Measurements from ENCODE around the gene ISLR. TPM values are rescaled to one million over a fixed set of nuclear protein-coding genes. Genes with fewer than 3 reads are reported as not detected.
A peak's percentile ranks its signal among the peaks of the same experiment; 100 is the strongest.

Gene ISLR
- total RNA-seq, 1 experiment from 2014 or later = not detected

GRCh38 chr15:74194572-74195559 lies 21.4 kb downstream of the ISLR start:
- Histone ChIP-seq H3K79me2 (ENCODE audit: low read length) (no peaks in the 10 kb centered on the region), H3F3A (ENCODE audit: low read length, unreplicated experiment) (peaks cover 5% of the 10 kb centered on the region), H3K4me1 (ENCODE audit: insufficient read depth, low read length) (peaks cover 61% of the 10 kb centered on the region), H3K9me2 (replicated peaks; ENCODE audit: low read length) (no peaks in the 10 kb centered on the region), H3K9me3 (ENCODE audit: low read length) (no peaks in the 10 kb centered on the region), H4K20me1 (ENCODE audit: low read length) (no peaks in the 10 kb centered on the region), H2AFZ (ENCODE audit: low read length) (no peak overlapping the region), H3K36me3 (ENCODE audit: low read depth, low read length) (no peaks in the 10 kb centered on the region), H3K27ac (ENCODE audit: low read length) (no peak overlapping the region), H3K4me2 (ENCODE audit: low read length) (no peak overlapping the region), H3K27me3 (ENCODE audit: low read length) (no peaks in the 10 kb centered on the region), H3K4me3 (ENCODE audit: low read length) (no peak overlapping the region), H3K9ac (ENCODE audit: low read length) (no peak overlapping the region)
- DNase-seq (no peak), ATAC-seq (no peak)
- ChIA-PET CTCF (interaction anchor here (0.7 kb wide), 1 partner anchor 183 kb away, joined by 4 read pairs; no protein-coding TSS in a partner anchor), POLR2A (ENCODE audit: unreplicated experiment) (no interaction called here)
- BruUV-seq (replicated peaks) = no TSS peak
- TF ChIP-seq EZH2phosphoT487 (IDR thresholded peaks at IDR 0.05; ENCODE audit: borderline replicate concordance, low read length) (no peak), CTCF (conservative IDR thresholded peaks at IDR 0.05; ENCODE audit: low read depth, low read length) (no peak), EZH2 (IDR thresholded peaks at IDR 0.05; ENCODE audit: low read length, unreplicated experiment) (no peak)
- intact Hi-C loops (cut with micrococcal nuclease) = no loop called here

GRCh38 chr15:74196175-74196574 lies 22.7 kb downstream of the ISLR start:
- intact Hi-C loops (cut with micrococcal nuclease) = no loop called here
- H2AFZ ChIP-seq (ENCODE audit: low read length) = no peak overlapping the region
- DNase-seq (peak; percentile 88), ATAC-seq (peak; percentile 56)
- H3K27ac ChIP-seq (ENCODE audit: low read length) = peak overlapping the region; percentile 42
- ChIA-PET CTCF (no interaction called here), POLR2A (ENCODE audit: unreplicated experiment) (no interaction called here)
- H3K36me3 ChIP-seq (ENCODE audit: low read depth, low read length) = no peaks in the 10 kb centered on the region
- no peaks in the 10 kb centered on the region for H4K20me1 ChIP-seq (ENCODE audit: low read length)
- H3K9me3 ChIP-seq (ENCODE audit: low read length) = no peaks in the 10 kb centered on the region
- no peak overlapping the region for H3K9ac ChIP-seq (ENCODE audit: low read length)
- H3K4me2 ChIP-seq (ENCODE audit: low read length) = peak overlapping the region; percentile 21
- H3K79me2 ChIP-seq (ENCODE audit: low read length) = no peaks in the 10 kb centered on the region
- no TSS peak for BruUV-seq (replicated peaks)
- TF ChIP-seq EZH2phosphoT487 (IDR thresholded peaks at IDR 0.05; ENCODE audit: borderline replicate concordance, low read length) (no peak), EZH2 (IDR thresholded peaks at IDR 0.05; ENCODE audit: low read length, unreplicated experiment) (no peak), CTCF (conservative IDR thresholded peaks at IDR 0.05; ENCODE audit: low read depth, low read length) (no peak)
- no peaks in the 10 kb centered on the region for H3K27me3 ChIP-seq (ENCODE audit: low read length)
- no peak overlapping the region for H3K4me3 ChIP-seq (ENCODE audit: low read length)
- H3K9me2 ChIP-seq (replicated peaks; ENCODE audit: low read length) = no peaks in the 10 kb centered on the region
- peaks cover 5% of the 10 kb centered on the region for H3F3A ChIP-seq (ENCODE audit: low read length, unreplicated experiment)
- peaks cover 72% of the 10 kb centered on the region for H3K4me1 ChIP-seq (ENCODE audit: insufficient read depth, low read length)
